ENCODE measurements around the gene ATXN1. TPM values are rescaled to one million over a fixed set of nuclear protein-coding genes. Genes with fewer than 3 reads are reported as not detected.
A peak's percentile ranks its signal among the peaks of the same experiment; 100 is the strongest.

The ATXN1 gene
- total RNA-seq, 4 donors from 2014 or later = 38.7 to 78.3 (median 62.6) TPM

DNA sequence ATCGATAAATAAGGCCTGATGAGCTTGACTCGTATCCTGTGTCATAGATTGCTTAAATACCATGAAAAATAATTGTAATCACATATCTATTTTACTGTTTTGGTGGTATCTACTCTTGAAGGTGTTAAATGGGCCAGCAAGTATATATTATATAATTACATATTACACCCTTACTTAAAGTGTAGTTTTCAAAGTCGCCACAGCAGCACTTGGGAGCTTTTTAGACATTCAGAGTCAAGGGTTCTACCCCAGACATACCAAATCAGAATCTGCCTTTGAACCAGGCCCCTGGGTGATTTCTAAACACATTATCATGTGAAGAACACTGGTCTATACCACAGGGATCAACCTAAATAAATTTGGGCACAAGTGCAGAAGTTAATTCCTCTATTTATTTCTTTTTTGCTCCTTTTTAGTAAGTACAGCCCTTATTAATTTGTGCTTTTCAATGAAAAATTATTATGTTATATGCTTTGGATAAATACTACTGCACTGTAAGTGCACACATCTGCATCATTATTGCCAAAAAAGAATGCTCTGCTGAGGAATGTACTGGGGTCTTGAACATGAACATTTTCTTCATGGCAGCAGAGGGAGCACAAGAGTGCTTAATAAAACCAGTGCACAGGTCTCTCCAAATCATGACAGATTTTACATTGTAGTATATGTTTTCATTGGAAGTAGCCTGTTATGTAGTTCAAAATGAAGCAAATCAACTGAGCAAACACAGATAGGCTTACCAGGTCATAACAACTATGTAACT, 3.1 kb upstream of the ATXN1 start:
- peak overlapping the region in 3 of 4 donors; percentile 25 to 99 (median 99) for H3K27ac ChIP-seq
- WGBS, 2 donors (ENCODE audit: low coverage in 1 of 2) = 64 to 65% methylated on average over 3 of the region's 3 CpGs

DNA sequence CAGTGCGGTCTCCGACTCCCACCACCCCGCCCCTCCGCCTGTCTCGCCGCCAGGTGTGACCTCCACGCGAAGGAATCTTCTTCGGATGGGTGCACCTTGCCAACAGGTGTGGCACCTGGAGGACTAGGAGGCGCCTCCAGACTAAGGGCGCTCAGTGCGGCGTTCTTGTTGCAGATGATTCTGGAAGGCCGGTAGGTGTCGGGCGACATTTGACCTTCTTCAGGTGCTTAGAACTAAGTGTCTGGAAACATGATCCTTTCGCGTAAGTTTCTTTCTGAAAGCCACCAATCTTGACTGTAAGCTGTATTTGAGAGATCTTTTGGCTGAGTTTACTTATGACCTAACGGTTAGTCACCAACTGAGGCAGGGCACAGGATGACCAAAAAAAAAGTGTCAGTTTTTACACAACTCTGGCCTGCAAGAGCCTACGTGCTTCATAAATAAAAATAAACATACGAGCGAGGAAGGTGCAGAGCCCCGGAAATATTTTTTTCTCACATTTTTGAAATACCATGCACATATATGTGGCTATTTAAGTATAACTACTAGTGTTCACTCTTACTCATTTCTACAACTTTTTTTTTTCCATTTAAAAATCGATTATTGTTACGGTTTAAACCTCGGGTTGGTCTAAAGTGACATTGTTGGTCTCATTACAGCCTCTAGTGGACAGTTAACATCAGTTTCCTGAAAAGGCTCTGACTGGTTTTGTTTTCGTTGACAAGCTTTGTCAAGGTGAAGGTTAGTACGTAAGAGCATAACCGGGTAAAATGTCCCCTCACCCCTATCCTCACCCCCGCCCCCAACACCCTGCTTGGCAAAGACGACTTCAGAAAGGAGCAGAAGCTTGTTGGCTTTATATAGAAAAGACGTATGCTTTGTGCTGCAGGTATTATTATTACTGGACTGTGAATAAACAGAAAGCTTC, 1.6 kb upstream of the ATXN1 start:
- WGBS, 2 donors (ENCODE audit: low coverage in 1 of 2) = 2 to 3% methylated on average over 12 to 17 of the region's 32 CpGs
- ATAC-seq = no peak

More for the DNA sequence above, 3.1 kb upstream of the ATXN1 start:
- Histone ChIP-seq H3K36me3 (no peaks in the 10 kb centered on the region), H3K27me3 (no peaks in the 10 kb centered on the region), H3K9me3 (no peaks in the 10 kb centered on the region), H3K4me3 (no peak overlapping the region), H3K4me1 (peaks cover 6 to 64% (median 23%) of the 10 kb centered on the region in 3 donors)
- TF ChIP-seq, protein P1, sequence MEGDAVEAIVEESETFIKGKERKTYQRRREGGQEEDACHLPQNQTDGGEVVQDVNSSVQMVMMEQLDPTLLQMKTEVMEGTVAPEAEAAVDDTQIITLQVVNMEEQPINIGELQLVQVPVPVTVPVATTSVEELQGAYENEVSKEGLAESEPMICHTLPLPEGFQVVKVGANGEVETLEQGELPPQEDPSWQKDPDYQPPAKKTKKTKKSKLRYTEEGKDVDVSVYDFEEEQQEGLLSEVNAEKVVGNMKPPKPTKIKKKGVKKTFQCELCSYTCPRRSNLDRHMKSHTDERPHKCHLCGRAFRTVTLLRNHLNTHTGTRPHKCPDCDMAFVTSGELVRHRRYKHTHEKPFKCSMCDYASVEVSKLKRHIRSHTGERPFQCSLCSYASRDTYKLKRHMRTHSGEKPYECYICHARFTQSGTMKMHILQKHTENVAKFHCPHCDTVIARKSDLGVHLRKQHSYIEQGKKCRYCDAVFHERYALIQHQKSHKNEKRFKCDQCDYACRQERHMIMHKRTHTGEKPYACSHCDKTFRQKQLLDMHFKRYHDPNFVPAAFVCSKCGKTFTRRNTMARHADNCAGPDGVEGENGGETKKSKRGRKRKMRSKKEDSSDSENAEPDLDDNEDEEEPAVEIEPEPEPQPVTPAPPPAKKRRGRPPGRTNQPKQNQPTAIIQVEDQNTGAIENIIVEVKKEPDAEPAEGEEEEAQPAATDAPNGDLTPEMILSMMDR (IDR thresholded peaks at IDR 0.05) = peak in 3 of 4 experiments; percentile 47 to 50 (median 48)
- no peak for TF ChIP-seq POLR2A (IDR thresholded peaks at IDR 0.05)
- ATAC-seq = no peak

DNA sequence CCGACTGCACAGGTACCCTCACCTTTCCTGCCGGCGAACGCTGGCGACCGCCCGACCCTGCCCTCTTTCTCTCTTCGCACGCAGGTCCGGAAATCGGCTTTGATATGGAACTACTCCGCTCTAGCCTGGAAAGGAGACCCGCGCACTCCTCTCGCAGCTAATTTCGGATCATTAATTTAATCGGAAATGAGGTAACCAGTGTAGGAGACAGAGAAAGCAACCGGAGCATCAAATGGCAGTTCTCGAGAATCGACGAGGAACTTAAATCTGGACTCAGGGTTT, 949 bp upstream of the ATXN1 start:
- WGBS, 2 donors (ENCODE audit: low coverage in 1 of 2) = 5% methylated on average over 4 of the region's 21 CpGs; no CpG with 5 or more reads in 1 of the 2 donors
- TF ChIP-seq POLR2A (IDR thresholded peaks at IDR 0.05) (no peak), EP300 (IDR thresholded peaks at IDR 0.05) (no peak), POLR2AphosphoS5 (IDR thresholded peaks at IDR 0.05) (no peak)
- TF ChIP-seq, protein P1 (IDR thresholded peaks at IDR 0.05) = no peak
- Histone ChIP-seq H3K4me3 (peak overlapping the region; percentile 92 to 95), H3K4me1 (peaks cover 4 to 63% (median 5%) of the 10 kb centered on the region in 3 donors), H3K27me3 (no peaks in the 10 kb centered on the region), H3K9me3 (no peaks in the 10 kb centered on the region), H3K36me3 (no peaks in the 10 kb centered on the region), H3K27ac (peak overlapping the region; percentile 99)
- ATAC-seq = no peak

More for the DNA sequence above, 1.6 kb upstream of the ATXN1 start:
- Histone ChIP-seq H3K4me1 (peaks cover 5 to 63% (median 8%) of the 10 kb centered on the region in 3 donors), H3K27ac (peak overlapping the region; percentile 99), H3K27me3 (no peaks in the 10 kb centered on the region), H3K4me3 (peak overlapping the region; percentile 92 to 95), H3K36me3 (no peaks in the 10 kb centered on the region), H3K9me3 (no peaks in the 10 kb centered on the region)
- TF ChIP-seq EP300 (IDR thresholded peaks at IDR 0.05) = no peak
- TF ChIP-seq POLR2AphosphoS5 (IDR thresholded peaks at IDR 0.05) = peak; percentile 62
- TF ChIP-seq POLR2A (IDR thresholded peaks at IDR 0.05) = no peak
- TF ChIP-seq, protein P1 (IDR thresholded peaks at IDR 0.05) = peak; percentile 70 to 87 (median 80)

DNA sequence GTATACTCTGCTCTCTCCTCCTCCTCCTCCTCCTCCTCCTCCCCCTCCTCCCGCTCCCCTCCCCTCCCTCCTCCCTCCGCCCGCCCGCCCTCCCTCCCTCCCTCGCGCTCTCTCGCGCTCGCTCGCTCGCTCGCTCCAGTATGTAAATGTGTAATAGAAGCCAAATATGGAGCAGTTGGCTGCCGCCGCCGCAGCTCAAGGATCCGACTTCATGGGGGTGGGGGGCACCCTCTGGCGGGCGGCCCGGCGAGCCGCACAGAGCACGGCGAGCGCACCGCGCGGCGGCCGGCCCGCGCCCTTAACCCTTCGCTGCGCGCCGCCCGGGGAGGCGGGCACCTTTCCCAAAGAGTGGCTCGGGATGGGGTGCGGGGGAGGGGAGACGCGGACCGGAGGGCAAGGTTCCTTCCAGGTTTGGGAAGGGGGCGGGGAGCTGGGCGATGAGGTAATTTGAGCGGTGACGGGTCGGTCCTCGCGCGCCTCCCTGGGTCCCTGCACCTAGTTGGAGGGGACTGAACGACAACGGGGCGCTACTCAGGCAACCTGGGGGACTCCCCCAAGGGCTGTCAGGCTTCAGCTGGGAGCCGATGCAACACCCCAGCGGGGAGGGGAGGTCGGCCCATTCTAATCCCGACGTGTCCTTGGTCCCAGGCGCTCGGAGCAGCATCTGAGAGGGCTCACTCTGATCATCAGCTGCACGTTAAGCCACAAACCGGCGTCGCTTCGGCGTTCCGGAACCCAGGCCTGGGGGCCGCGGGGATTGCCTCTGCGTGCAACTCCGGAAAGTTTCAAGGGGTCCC, 409 bp upstream of the ATXN1 start:
- H3K4me1 ChIP-seq = peaks cover 4 to 67% (median 5%) of the 10 kb centered on the region in 3 donors
- ATAC-seq = peak; percentile 71
- no CpG with 5 or more reads among the region's 71 CpGs for WGBS, 2 donors (ENCODE audit: low coverage in 1 of 2)
- H3K27ac ChIP-seq = peak overlapping the region; percentile 99
- TF ChIP-seq EP300 (IDR thresholded peaks at IDR 0.05) (no peak), POLR2A (IDR thresholded peaks at IDR 0.05) (peak; percentile 36), POLR2AphosphoS5 (IDR thresholded peaks at IDR 0.05) (peak; percentile 59)
- TF ChIP-seq, protein P1 (IDR thresholded peaks at IDR 0.05) = peak in 3 of 4 experiments; percentile 31 to 42 (median 34)
- no peaks in the 10 kb centered on the region for H3K9me3 ChIP-seq
- peak overlapping the region; percentile 92 to 95 for H3K4me3 ChIP-seq
- H3K36me3 ChIP-seq = no peaks in the 10 kb centered on the region
- no peaks in the 10 kb centered on the region for H3K27me3 ChIP-seq

Data from gastroesophageal sphincter (tissue), 4 donors.